H9 (cell line): Measurements from ENCODE around the gene ABCB11. TPM values are rescaled to one million over a fixed set of nuclear protein-coding genes. Genes with fewer than 3 reads are reported as not detected.

Source experiments
- DNase-seq: peaks from one replicate; pipeline ENCODE4 v3.0.0-alpha.2; 2017
- H2AFZ ChIP-seq: one replicate; pipeline ENCODE4 v1.6.1; 2013; ENCODE audit warnings: mild to moderate bottlenecking, low read length, control low read depth, moderate library complexity
- H2AK5ac ChIP-seq: 2 replicates; pipeline ENCODE4 v1.6.1; 2013; ENCODE audit warnings: low read length, control low read depth, mixed read lengths; ENCODE audit not compliant: insufficient read length
- H2BK120ac ChIP-seq: one replicate; pipeline ENCODE4 v1.6.1; 2013; ENCODE audit warnings: low read depth, mild to moderate bottlenecking, low read length, control low read depth, inconsistent platforms; ENCODE audit not compliant: poor library complexity, severe bottlenecking
- H2BK12ac ChIP-seq: 2 replicates; pipeline ENCODE4 v1.6.1; 2013; ENCODE audit warnings: low read length, control low read depth, mixed read lengths, low read depth; ENCODE audit not compliant: insufficient read length
- H2BK15ac ChIP-seq: 2 replicates; pipeline ENCODE4 v1.6.1; 2013; ENCODE audit warnings: low read depth, low read length, control low read depth
- H2BK20ac ChIP-seq: one replicate; pipeline ENCODE4 v1.6.1; 2013; ENCODE audit warnings: low read depth, mild to moderate bottlenecking, low read length, control low read depth, inconsistent platforms; ENCODE audit not compliant: poor library complexity, severe bottlenecking
- H2BK5ac ChIP-seq: 2 replicates; pipeline ENCODE4 v1.6.1; 2013; ENCODE audit warnings: low read length, control low read depth, mixed read lengths; ENCODE audit not compliant: insufficient read length
- H3K14ac ChIP-seq: 2 replicates; pipeline ENCODE4 v1.6.1; 2013; ENCODE audit warnings: low read length, control low read depth; ENCODE audit not compliant: insufficient read depth
- H3K18ac ChIP-seq: 2 replicates; pipeline ENCODE4 v1.6.1; 2013; ENCODE audit warnings: low read depth, mild to moderate bottlenecking, mixed read lengths, low read length, control low read depth; ENCODE audit not compliant: insufficient read length
- H3K23ac ChIP-seq: 2 replicates; pipeline ENCODE4 v1.6.1; 2013; ENCODE audit warnings: low read length, control low read depth, mixed read lengths, low read depth; ENCODE audit not compliant: insufficient read length
- H3K23me2 ChIP-seq: 2 replicates; pipeline ENCODE4 v1.6.1; 2013; ENCODE audit warnings: low read depth, mild to moderate bottlenecking, mixed read lengths, low read length, control low read depth; ENCODE audit not compliant: insufficient read length, poor library complexity, severe bottlenecking
- H3K27ac ChIP-seq: 2 replicates; pipeline ENCODE4 v1.5.1; 2013; ENCODE audit warnings: low read length, control low read depth, mixed read lengths, low read depth; ENCODE audit not compliant: insufficient read length
- H3K27me3 ChIP-seq: 2 replicates; pipeline ENCODE4 v1.6.1; 2013; ENCODE audit warnings: low read length, control low read depth, inconsistent platforms; ENCODE audit not compliant: insufficient read depth
- H3K4ac ChIP-seq: 2 replicates; pipeline ENCODE4 v1.6.1; 2013; ENCODE audit warnings: low read depth, mild to moderate bottlenecking, control low read depth, inconsistent platforms, low read length, moderate library complexity
- H3K4me1 ChIP-seq: 2 replicates; pipeline ENCODE4 v1.6.1; 2013; ENCODE audit warnings: low read length, control low read depth, inconsistent platforms; ENCODE audit not compliant: insufficient read depth
- H3K4me2 ChIP-seq: 2 replicates; pipeline ENCODE4 v1.6.1; 2013; ENCODE audit warnings: low read length, control low read depth, mixed read lengths; ENCODE audit not compliant: insufficient read length, insufficient read depth
- H3K56ac ChIP-seq: 2 replicates; pipeline ENCODE4 v1.6.1; 2013; ENCODE audit warnings: low read depth, mild to moderate bottlenecking, mixed read lengths, low read length, control low read depth; ENCODE audit not compliant: insufficient read length
- H3K79me1 ChIP-seq: 2 replicates; pipeline ENCODE4 v1.6.1; 2013; ENCODE audit warnings: low read depth, mild to moderate bottlenecking, moderate library complexity, low read length, control low read depth, inconsistent platforms; ENCODE audit not compliant: insufficient read depth, poor library complexity, severe bottlenecking
- H3K79me2 ChIP-seq: 2 replicates; pipeline ENCODE4 v1.6.1; 2013; ENCODE audit warnings: low read length, control low read depth, inconsistent platforms; ENCODE audit not compliant: insufficient read depth
- H3K9ac ChIP-seq: 2 replicates; pipeline ENCODE4 v1.6.1; 2013; ENCODE audit warnings: low read length, control low read depth, mixed read lengths; ENCODE audit not compliant: insufficient read length; ENCODE audit errors: extremely low read depth
- H3K9me3 ChIP-seq: one replicate; pipeline ENCODE4 v1.6.1; 2013; ENCODE audit warnings: low read depth, low read length, inconsistent platforms; ENCODE audit not compliant: control insufficient read depth
- H3T11ph ChIP-seq: one replicate; pipeline ENCODE4 v1.6.1; 2013; ENCODE audit warnings: mild to moderate bottlenecking, low read length, control low read depth, inconsistent platforms
- H4K20me1 ChIP-seq: one replicate; pipeline ENCODE4 v1.6.1; 2013; ENCODE audit not compliant: control insufficient read depth, insufficient read length, insufficient read depth
- H4K5ac ChIP-seq: 2 replicates; pipeline ENCODE4 v1.6.1; 2013; ENCODE audit warnings: low read depth, mild to moderate bottlenecking, mixed read lengths, low read length, control low read depth; ENCODE audit not compliant: insufficient read length
- H4K8ac ChIP-seq: replicated peaks from 2 replicates; pipeline ENCODE4 v1.6.1; 2013; ENCODE audit warnings: low read length, control low read depth, mixed read lengths, low read depth; ENCODE audit not compliant: insufficient read length
- H4K91ac ChIP-seq: 2 replicates; pipeline ENCODE4 v1.6.1; 2013; ENCODE audit warnings: low read depth, mild to moderate bottlenecking, moderate library complexity, mixed read lengths, low read length, control low read depth; ENCODE audit not compliant: insufficient read length
- H3K27ac Mint-ChIP-seq, 3 experiments: 2 replicates in 2 of 3; 3 replicates in 1 of 3; pipeline ENCODE4 v1.8.0; 2020 to 2021; ENCODE audit warnings: mixed read lengths in 3 of 3, mild to moderate bottlenecking in 1 of 3, moderate library complexity in 1 of 3
- H3K27me3 Mint-ChIP-seq: 2 replicates; pipeline ENCODE4 v1.8.0; 2021; ENCODE audit warnings: low read depth, mild to moderate bottlenecking, moderate library complexity, mixed read lengths
- H3K36me3 Mint-ChIP-seq, 3 experiments: 2 replicates in 2 of 3; 3 replicates in 1 of 3; pipeline ENCODE4 v1.8.0; 2020 to 2021; ENCODE audit warnings: low read depth in 3 of 3, mixed read lengths in 3 of 3; ENCODE audit not compliant: insufficient read depth in 1 of 3
- H3K4me1 Mint-ChIP-seq, 2 experiments: 2 replicates each; pipeline ENCODE4 v1.8.0; 2020; ENCODE audit warnings: mixed read lengths in 2 of 2
- H3K4me3 Mint-ChIP-seq, 2 experiments: 2 replicates in 1 of 2; 3 replicates in 1 of 2; pipeline ENCODE4 v1.8.0; 2020 to 2021; ENCODE audit warnings: mild to moderate bottlenecking in 2 of 2, mixed read lengths in 2 of 2, moderate library complexity in 1 of 2
- H3K9me3 Mint-ChIP-seq, 2 experiments: 2 replicates in 1 of 2; 3 replicates in 1 of 2; pipeline ENCODE4 v1.8.0; 2020; ENCODE audit warnings: mild to moderate bottlenecking in 2 of 2, mixed read lengths in 2 of 2, moderate library complexity in 1 of 2
- CTCF ChIP-seq: fragments of 200-600 bp; sonication (generic); conservative IDR thresholded peaks from 3 replicates; pipeline ENCODE4 v1.8.0; 2021; ENCODE audit warnings: antibody characterized with exemption, mild to moderate bottlenecking
- WGBS: extraction: QIAGEN DNeasy Blood & Tissue Kit; methylation state at CpG from one replicate; pipeline ENCODE4 v1.1.7; 2013; ENCODE audit warnings: missing lambda C conversion rate, low lambda C conversion rate, mixed read lengths; ENCODE audit not compliant: insufficient read length; ENCODE audit errors: extremely low coverage; 5-methylcytosine and 5-hydroxymethylcytosine counted together
- total RNA-seq: library from RNA; stranded (reverse); gene quantifications from 2 replicates; pipeline ENCODE4 v1.2.1, GENCODE V29; 2021

The ABCB11 gene
- total RNA-seq, 1 experiment from 2014 or later, result not detected

GRCh38 chr2:168999668-169000213, 31.4 kb downstream of the ABCB11 start:
- no peak overlapping the region for H2BK15ac ChIP-seq
- no peak overlapping the region for H2BK12ac ChIP-seq
- H3K23me2 ChIP-seq, result no peaks in the 10 kb centered on the region
- H4K8ac ChIP-seq, result no peak overlapping the region
- H3K79me1 ChIP-seq, result no peaks in the 10 kb centered on the region
- no peak overlapping the region for H3K18ac ChIP-seq
- H2AK5ac ChIP-seq, result no peak overlapping the region
- H3K4me2 ChIP-seq, result no peak overlapping the region
- no peaks in the 10 kb centered on the region for H3K9me3 ChIP-seq
- no peak overlapping the region for H3K4me3 Mint-ChIP-seq
- no peak overlapping the region for H3K56ac ChIP-seq
- H3T11ph ChIP-seq, result no peak overlapping the region
- H4K5ac ChIP-seq, result no peak overlapping the region
- H3K9ac ChIP-seq, result no peak overlapping the region
- no peak overlapping the region for H3K23ac ChIP-seq
- no peak overlapping the region for H2AFZ ChIP-seq
- peaks cover 0 to 1% of the 10 kb centered on the region in 2 experiments; a peak in 2 of 4 replicates for H3K4me1 Mint-ChIP-seq
- H2BK120ac ChIP-seq, result no peak overlapping the region
- H3K27me3 Mint-ChIP-seq, result no peaks in the 10 kb centered on the region
- H3K79me2 ChIP-seq, result no peaks in the 10 kb centered on the region
- WGBS, result no CpG with 5 or more reads among the region's 1 CpG
- H2BK5ac ChIP-seq, result no peak overlapping the region
- no peak overlapping the region for H3K27ac ChIP-seq
- no peaks in the 10 kb centered on the region for H3K9me3 Mint-ChIP-seq
- H3K4ac ChIP-seq, result no peak overlapping the region
- H3K4me1 ChIP-seq, result no peaks in the 10 kb centered on the region
- no peak overlapping the region for H3K27ac Mint-ChIP-seq
- H3K36me3 Mint-ChIP-seq, result no peaks in the 10 kb centered on the region
- no peak overlapping the region for H4K91ac ChIP-seq
- no peak overlapping the region for H3K14ac ChIP-seq
- no peaks in the 10 kb centered on the region for H4K20me1 ChIP-seq
- TF ChIP-seq CTCF, result no peak
- no peak overlapping the region for H2BK20ac ChIP-seq
- no peak for DNase-seq
- no peaks in the 10 kb centered on the region for H3K27me3 ChIP-seq
